HCT116 (cell line): ENCODE data around the gene KCNK6. TPM values are rescaled to one million over a fixed set of nuclear protein-coding genes. Genes with fewer than 3 reads are reported as not detected.

Source experiments
- ATAC-seq: fragments of 200-7000 bp; cut with Tn5 transposase; 2 replicates; pipeline ENCODE4 v1.9.1; 2020; ENCODE audit warnings: mild to moderate bottlenecking, moderate library complexity
- BruUV-seq: library from RNA; stranded (reverse); fragments of 400-500 nt; replicated peaks from 2 replicates; lab custom pipeline; 2021; lab: Mats Ljungman, UMichigan
- CTCF ChIA-PET: fragments of 300-600 bp; sonication (Branson Sonifier 250); formaldehyde crosslinking; loops from one replicate; lab custom pipeline; 2021; ENCODE audit warnings: antibody characterized with exemption; lab: Charles Lee
- POLR2A ChIA-PET: fragments of 300-600, 350-600 bp; sonication (Branson Sonifier 250); formaldehyde crosslinking; loops from one replicate; lab custom pipeline; 2021; ENCODE audit warnings: antibody characterized with exemption; lab: Charles Lee
- RAD21 ChIA-PET, 2 experiments: fragments of 300-600 bp; sonication (Branson Sonifier 250); formaldehyde crosslinking; loops; one replicate each; lab custom pipeline; 2023; ENCODE audit warnings: low total read pairs in 2 of 2; ENCODE audit not compliant: uncharacterized antibody in 2 of 2, unreplicated experiment in 2 of 2, low non-redundant PET in 1 of 2; lab: Charles Lee
- DNase-seq: peaks from one replicate; pipeline ENCODE4 v3.0.0-alpha.2; 2010; ENCODE audit warnings: low read depth, low spot score
- H2AFZ ChIP-seq: fragments of 200-600 bp; shearing (Covaris generic), sonication (generic); 2 replicates; pipeline ENCODE4 v1.6.1; 2017; ENCODE audit warnings: low read depth, mixed run types, mixed read lengths, antibody characterized with exemption, low read length; ENCODE audit not compliant: poor library complexity, severe bottlenecking
- H3K27ac ChIP-seq: 2 replicates; pipeline ENCODE4 v1.5.1; 2012; ENCODE audit warnings: low read depth, low read length
- H3K27me3 ChIP-seq: fragments of 200-600 bp; sonication (generic); 2 replicates; pipeline ENCODE4 v1.6.1; 2016; ENCODE audit warnings: mixed run types, low read length, mixed read lengths; ENCODE audit not compliant: insufficient read depth
- H3K36me3 ChIP-seq, 2 experiments: fragments of 200-500 bp in 1 of 2; fragments of 200-600 bp in 1 of 2; sonication (Bioruptor generic) in 1 of 2; sonication (generic) in 1 of 2; 2 replicates each; pipeline versions ENCODE4 v1.5.1 to v1.6.1; 2014 to 2016; ENCODE audit warnings: low read length in 2 of 2, inconsistent platforms in 1 of 2, mixed read lengths in 1 of 2, mixed run types in 1 of 2; ENCODE audit not compliant: insufficient read depth in 2 of 2, control insufficient read depth in 1 of 2
- H3K4me1 ChIP-seq, 2 experiments: fragments of 200-600 bp in 1 of 2; sonication (generic) in 1 of 2; 2 replicates each; pipeline versions ENCODE4 v1.5.1 to v1.6.1; 2012 to 2017; ENCODE audit warnings: low read length in 2 of 2, inconsistent platforms in 1 of 2, mild to moderate bottlenecking in 1 of 2, mixed read lengths in 1 of 2, mixed run types in 1 of 2, moderate library complexity in 1 of 2; ENCODE audit not compliant: insufficient read depth in 2 of 2, control insufficient read depth in 1 of 2
- H3K4me2 ChIP-seq: fragments of 200-600 bp; sonication (generic); 2 replicates; pipeline ENCODE4 v1.6.1; 2017; ENCODE audit warnings: mixed run types, low read length, mixed read lengths
- H3K4me3 ChIP-seq, 2 experiments: fragments of 200-600 bp in 1 of 2; sonication (generic) in 1 of 2; replicated peaks in 1 of 2; 2 replicates each; pipeline ENCODE4 v1.5.1; 2011 to 2016; ENCODE audit warnings: low read length in 2 of 2, control low read depth in 1 of 2, low read depth in 1 of 2, mild to moderate bottlenecking in 1 of 2, mixed read lengths in 1 of 2, mixed run types in 1 of 2
- H3K79me2 ChIP-seq: fragments of 200-600 bp; sonication (generic); 2 replicates; pipeline ENCODE4 v1.6.1; 2017; ENCODE audit warnings: mild to moderate bottlenecking, mixed run types, low read length, moderate library complexity, mixed read lengths; ENCODE audit not compliant: insufficient read depth
- H3K9ac ChIP-seq: fragments of 200-600 bp; sonication (generic); 2 replicates; pipeline ENCODE4 v1.6.1; 2016; ENCODE audit warnings: low read length, mixed read lengths
- H3K9me2 ChIP-seq: fragments of 200-600 bp; sonication (generic), shearing (Covaris generic); 2 replicates; pipeline ENCODE4 v1.6.1; 2017; ENCODE audit warnings: mixed run types, mild to moderate bottlenecking, moderate library complexity; ENCODE audit not compliant: insufficient read depth
- H3K9me3 ChIP-seq, 2 experiments: fragments of 200-500 bp in 1 of 2; fragments of 200-600 bp in 1 of 2; sonication (Bioruptor generic) in 1 of 2; sonication (generic) in 1 of 2; 2 replicates each; pipeline ENCODE4 v1.6.1; 2014 to 2017; ENCODE audit warnings: low read length in 2 of 2, mixed read lengths in 2 of 2, inconsistent platforms in 1 of 2, low read depth in 1 of 2, mild to moderate bottlenecking in 1 of 2, mixed run types in 1 of 2, moderate library complexity in 1 of 2; ENCODE audit not compliant: control insufficient read depth in 1 of 2, insufficient read depth in 1 of 2
- H4K20me1 ChIP-seq: fragments of 200-600 bp; sonication (generic), shearing (Covaris generic); 2 replicates; pipeline ENCODE4 v1.6.1; 2017; ENCODE audit warnings: mixed run types, mild to moderate bottlenecking, moderate library complexity; ENCODE audit not compliant: insufficient read depth
- CEBPB ChIP-seq: IDR thresholded peaks from 2 replicates; pipeline ENCODE4 v1.6.1; 2012; ENCODE audit warnings: low read depth
- EGR1 ChIP-seq: IDR thresholded peaks from 2 replicates; pipeline ENCODE4 v1.6.1; 2012; ENCODE audit warnings: low read depth
- ELF1 ChIP-seq: IDR thresholded peaks from 2 replicates; pipeline ENCODE4 v1.6.1; 2012; ENCODE audit warnings: low read depth, borderline replicate concordance
- POLR2AphosphoS5 ChIP-seq: IDR thresholded peaks from 2 replicates; pipeline ENCODE4 v1.6.1; 2011; ENCODE audit warnings: mild to moderate bottlenecking, low read depth, low read length, moderate library complexity
- RAD21 ChIP-seq: IDR thresholded peaks from 2 replicates; pipeline ENCODE4 v1.6.1; 2012; ENCODE audit warnings: low read depth, mild to moderate bottlenecking
- SIN3A ChIP-seq: IDR thresholded peaks from 2 replicates; pipeline ENCODE4 v1.6.1; 2012; ENCODE audit warnings: low read depth
- YY1 ChIP-seq: IDR thresholded peaks from 2 replicates; pipeline ENCODE4 v1.6.1; 2011; ENCODE audit warnings: low read length, low read depth, moderate library complexity, mild to moderate bottlenecking; ENCODE audit not compliant: insufficient replicate concordance; ENCODE audit errors: extremely low read depth
- ZFX ChIP-seq: fragments of 450-650 bp; IDR thresholded peaks from 2 replicates; pipeline ENCODE4 v1.6.1; 2017
- ZNF274 ChIP-seq: fragments of 200-500 bp; sonication (Bioruptor generic); IDR thresholded peaks from 2 replicates; pipeline ENCODE4 v1.6.1; 2014; ENCODE audit warnings: mild to moderate bottlenecking, low read depth, low read length, inconsistent platforms
- intact Hi-C: fragments of 100-400 bp; cut with micrococcal nuclease; formaldehyde crosslinking; loops from 2 replicates; pipeline ENCODE4 v1.10.0; 2022
- total RNA-seq: library from RNA; stranded (reverse); gene quantifications from one replicate; pipeline ENCODE4 v1.2.1, GENCODE V29; 2021; ENCODE audit not compliant: unreplicated experiment
- TF ChIP-seq, protein P1 (sequence below): IDR thresholded peaks from 2 replicates; pipeline ENCODE4 v1.6.1; 2012; ENCODE audit warnings: low read depth

KCNK6 gene
- total RNA-seq, 1 experiment from 2014 or later, result 11.0 TPM

DNA sequence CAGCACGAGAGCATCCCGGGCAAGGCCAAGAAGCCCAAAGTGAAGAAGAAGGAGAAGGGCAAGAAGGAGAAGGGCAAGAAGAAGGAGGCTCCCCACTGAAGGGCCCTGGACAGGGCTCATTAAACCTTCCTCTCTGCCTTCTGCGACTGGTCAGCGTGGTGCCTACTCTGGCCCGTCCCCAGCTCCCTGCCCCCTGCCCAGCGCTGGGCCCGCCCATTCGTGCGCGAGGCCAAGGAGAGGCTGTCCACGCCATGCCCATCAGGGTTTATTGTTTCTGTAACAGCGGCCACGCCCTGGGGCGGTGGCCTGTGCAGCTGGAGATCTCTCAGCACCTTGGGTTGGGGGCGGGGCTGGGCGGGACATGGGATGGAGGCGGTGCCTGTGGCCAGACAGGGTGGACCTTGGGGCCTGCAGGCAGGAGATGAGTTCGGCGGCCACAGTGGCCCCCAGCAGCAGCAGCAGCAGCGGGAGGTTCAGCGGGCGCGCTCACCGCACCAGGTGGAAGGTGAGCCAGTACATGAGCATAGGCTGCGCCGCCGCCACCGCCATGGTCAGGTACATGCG is 14.7 kb upstream of the KCNK6 start (continued):
- TF ChIP-seq POLR2AphosphoS5 (peak; percentile 98), CEBPB (no peak), ELF1 (no peak), RAD21 (no peak)

DNA sequence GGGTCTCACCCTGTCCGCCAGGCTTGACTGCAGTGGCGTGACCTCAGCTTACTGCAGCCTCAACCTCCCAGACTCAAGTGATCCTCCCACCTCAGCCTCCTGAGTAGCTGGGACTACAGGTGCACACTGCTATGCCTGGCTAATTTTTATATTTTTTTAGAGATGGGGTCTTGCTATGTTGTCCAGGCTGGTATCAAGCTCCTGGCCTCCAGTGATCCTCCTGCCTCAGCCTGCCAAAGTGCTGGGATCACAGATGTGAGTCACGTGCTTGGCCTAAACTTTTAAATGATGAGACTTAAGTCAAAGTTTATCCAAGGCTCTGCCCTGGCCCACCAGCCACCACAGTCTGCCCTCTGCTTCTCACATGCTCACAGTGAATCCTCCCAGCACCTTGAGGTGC is 13.4 kb upstream of the KCNK6 start:
- Histone ChIP-seq H3K9ac (no peak overlapping the region), H3K27me3 (no peaks in the 10 kb centered on the region), H3K27ac (no peak overlapping the region), H3K9me3 (no peaks in the 10 kb centered on the region), H4K20me1 (no peaks in the 10 kb centered on the region), H3K4me2 (no peak overlapping the region), H3K79me2 (peaks cover 22% of the 10 kb centered on the region), H2AFZ (no peak overlapping the region), H3K4me3 (no peak overlapping the region), H3K9me2 (no peaks in the 10 kb centered on the region), H3K4me1 (peaks cover 26 to 38% of the 10 kb centered on the region in 2 experiments), H3K36me3 (peaks cover 10% of the 10 kb centered on the region in 2 experiments; a peak in 3 of 4 replicates)
- no peak for DNase-seq
- no TSS peak for BruUV-seq
- ChIA-PET POLR2A (interaction anchor here (2.8 kb wide), 1 partner anchor 13 kb away, joined by 10 read pairs; the partner anchor contains the start of gene KCNK6), RAD21 (no interaction called here), CTCF (no interaction called here)
- TF ChIP-seq EGR1 (no peak), ELF1 (no peak), ZFX (no peak), SIN3A (no peak), RAD21 (no peak)
- ATAC-seq, result no peak
- intact Hi-C loops, result no loop called here

DNA sequence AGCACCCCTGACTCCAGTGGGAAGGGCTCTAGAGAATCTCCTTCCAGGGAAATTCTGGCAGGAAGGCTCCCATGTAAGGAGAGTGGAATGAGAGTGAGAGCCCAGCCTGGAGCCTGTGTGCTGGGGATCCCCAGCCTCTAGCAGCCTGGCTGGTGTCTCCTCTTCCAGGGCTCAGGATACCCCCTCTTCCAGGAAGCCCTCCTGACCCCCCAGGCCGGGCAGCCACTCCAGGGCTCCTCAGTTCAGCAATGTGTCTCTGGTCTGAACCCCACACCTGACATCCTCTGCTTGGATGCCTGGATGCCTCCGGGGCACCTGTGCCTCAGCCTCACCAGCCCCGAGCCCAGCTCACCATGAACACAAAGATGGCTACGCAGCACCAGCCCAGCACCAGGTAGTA is 12.6 kb upstream of the KCNK6 start:
- no peaks in the 10 kb centered on the region for H4K20me1 ChIP-seq
- ChIA-PET CTCF (no interaction called here), POLR2A (no interaction called here), RAD21 (no interaction called here)
- no peak overlapping the region for H3K9ac ChIP-seq
- H3K9me2 ChIP-seq, result no peaks in the 10 kb centered on the region
- no peaks in the 10 kb centered on the region for H3K27me3 ChIP-seq
- H3K9me3 ChIP-seq, result no peaks in the 10 kb centered on the region
- H3K4me3 ChIP-seq, result no peak overlapping the region
- H3K4me1 ChIP-seq, result peaks cover 21 to 31% of the 10 kb centered on the region in 2 experiments
- peaks cover 22% of the 10 kb centered on the region for H3K79me2 ChIP-seq
- no peak for ATAC-seq
- no TSS peak for BruUV-seq
- H3K36me3 ChIP-seq, result peaks cover 10% of the 10 kb centered on the region in 2 experiments; a peak in 3 of 4 replicates
- H3K4me2 ChIP-seq, result no peak overlapping the region
- DNase-seq, result no peak
- H2AFZ ChIP-seq, result no peak overlapping the region
- intact Hi-C loops, result no loop called here
- TF ChIP-seq YY1, result no peak
- no peak for TF ChIP-seq ZNF274
- TF ChIP-seq, protein P1, sequence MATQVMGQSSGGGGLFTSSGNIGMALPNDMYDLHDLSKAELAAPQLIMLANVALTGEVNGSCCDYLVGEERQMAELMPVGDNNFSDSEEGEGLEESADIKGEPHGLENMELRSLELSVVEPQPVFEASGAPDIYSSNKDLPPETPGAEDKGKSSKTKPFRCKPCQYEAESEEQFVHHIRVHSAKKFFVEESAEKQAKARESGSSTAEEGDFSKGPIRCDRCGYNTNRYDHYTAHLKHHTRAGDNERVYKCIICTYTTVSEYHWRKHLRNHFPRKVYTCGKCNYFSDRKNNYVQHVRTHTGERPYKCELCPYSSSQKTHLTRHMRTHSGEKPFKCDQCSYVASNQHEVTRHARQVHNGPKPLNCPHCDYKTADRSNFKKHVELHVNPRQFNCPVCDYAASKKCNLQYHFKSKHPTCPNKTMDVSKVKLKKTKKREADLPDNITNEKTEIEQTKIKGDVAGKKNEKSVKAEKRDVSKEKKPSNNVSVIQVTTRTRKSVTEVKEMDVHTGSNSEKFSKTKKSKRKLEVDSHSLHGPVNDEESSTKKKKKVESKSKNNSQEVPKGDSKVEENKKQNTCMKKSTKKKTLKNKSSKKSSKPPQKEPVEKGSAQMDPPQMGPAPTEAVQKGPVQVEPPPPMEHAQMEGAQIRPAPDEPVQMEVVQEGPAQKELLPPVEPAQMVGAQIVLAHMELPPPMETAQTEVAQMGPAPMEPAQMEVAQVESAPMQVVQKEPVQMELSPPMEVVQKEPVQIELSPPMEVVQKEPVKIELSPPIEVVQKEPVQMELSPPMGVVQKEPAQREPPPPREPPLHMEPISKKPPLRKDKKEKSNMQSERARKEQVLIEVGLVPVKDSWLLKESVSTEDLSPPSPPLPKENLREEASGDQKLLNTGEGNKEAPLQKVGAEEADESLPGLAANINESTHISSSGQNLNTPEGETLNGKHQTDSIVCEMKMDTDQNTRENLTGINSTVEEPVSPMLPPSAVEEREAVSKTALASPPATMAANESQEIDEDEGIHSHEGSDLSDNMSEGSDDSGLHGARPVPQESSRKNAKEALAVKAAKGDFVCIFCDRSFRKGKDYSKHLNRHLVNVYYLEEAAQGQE, result no peak
- TF ChIP-seq, all 23 proteins: peak for 0
- H3K27ac ChIP-seq, result no peak overlapping the region; the same call in 1 of the 2 replicates
